ENCODE results near the gene ADAMTSL3. TPM values are rescaled to one million over a fixed set of nuclear protein-coding genes. Genes with fewer than 3 reads are reported as not detected.

The ADAMTSL3 gene
- total RNA-seq, 4 donors from 2014 or later = 16.6 to 30.0 (median 21.8) TPM

DNA sequence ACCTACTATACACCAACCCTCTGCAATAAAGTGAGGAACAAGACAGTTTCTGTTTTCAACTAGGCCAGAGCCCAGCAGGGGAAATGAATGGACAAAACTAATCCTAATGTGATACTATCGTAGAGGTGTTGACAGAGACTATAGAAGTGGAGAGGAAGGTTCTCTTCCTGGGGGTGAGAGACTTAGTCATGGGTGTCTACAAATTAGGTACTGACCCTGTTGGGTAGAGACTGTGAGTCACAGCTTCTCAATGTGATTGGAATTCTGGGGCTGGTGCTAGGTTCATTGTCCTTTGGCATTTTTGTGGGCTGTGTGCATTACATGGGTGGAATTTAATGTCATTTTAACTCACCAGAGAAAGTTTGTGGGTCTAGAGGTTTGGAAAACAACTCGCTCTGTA, 79.3 kb downstream of the ADAMTSL3 start:
- WGBS = 85% methylated on average over 2 of the region's 2 CpGs
- Histone ChIP-seq H3K36me3 (no peaks in the 10 kb centered on the region), H3K27ac (replicated peaks in 1 of 4) (no peak overlapping the region), H3K9me3 (no peaks in the 10 kb centered on the region), H3K4me3 (no peak overlapping the region), H3K4me1 (no peaks in the 10 kb centered on the region), H3K27me3 (no peaks in the 10 kb centered on the region)
- intact Hi-C loops (cut with DNase I) = no loop called here
- DNase-seq (ENCODE audit: extremely low spot score) = no peak
- TF ChIP-seq EP300 (IDR thresholded peaks at IDR 0.05) = no peak
- TF ChIP-seq, protein P1, sequence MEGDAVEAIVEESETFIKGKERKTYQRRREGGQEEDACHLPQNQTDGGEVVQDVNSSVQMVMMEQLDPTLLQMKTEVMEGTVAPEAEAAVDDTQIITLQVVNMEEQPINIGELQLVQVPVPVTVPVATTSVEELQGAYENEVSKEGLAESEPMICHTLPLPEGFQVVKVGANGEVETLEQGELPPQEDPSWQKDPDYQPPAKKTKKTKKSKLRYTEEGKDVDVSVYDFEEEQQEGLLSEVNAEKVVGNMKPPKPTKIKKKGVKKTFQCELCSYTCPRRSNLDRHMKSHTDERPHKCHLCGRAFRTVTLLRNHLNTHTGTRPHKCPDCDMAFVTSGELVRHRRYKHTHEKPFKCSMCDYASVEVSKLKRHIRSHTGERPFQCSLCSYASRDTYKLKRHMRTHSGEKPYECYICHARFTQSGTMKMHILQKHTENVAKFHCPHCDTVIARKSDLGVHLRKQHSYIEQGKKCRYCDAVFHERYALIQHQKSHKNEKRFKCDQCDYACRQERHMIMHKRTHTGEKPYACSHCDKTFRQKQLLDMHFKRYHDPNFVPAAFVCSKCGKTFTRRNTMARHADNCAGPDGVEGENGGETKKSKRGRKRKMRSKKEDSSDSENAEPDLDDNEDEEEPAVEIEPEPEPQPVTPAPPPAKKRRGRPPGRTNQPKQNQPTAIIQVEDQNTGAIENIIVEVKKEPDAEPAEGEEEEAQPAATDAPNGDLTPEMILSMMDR (IDR thresholded peaks at IDR 0.05) = no peak
- TF ChIP-seq POLR2AphosphoS5 (IDR thresholded peaks at IDR 0.05) = no peak
- TF ChIP-seq POLR2A (IDR thresholded peaks at IDR 0.05; ENCODE audit: low read depth) = no peak

DNA sequence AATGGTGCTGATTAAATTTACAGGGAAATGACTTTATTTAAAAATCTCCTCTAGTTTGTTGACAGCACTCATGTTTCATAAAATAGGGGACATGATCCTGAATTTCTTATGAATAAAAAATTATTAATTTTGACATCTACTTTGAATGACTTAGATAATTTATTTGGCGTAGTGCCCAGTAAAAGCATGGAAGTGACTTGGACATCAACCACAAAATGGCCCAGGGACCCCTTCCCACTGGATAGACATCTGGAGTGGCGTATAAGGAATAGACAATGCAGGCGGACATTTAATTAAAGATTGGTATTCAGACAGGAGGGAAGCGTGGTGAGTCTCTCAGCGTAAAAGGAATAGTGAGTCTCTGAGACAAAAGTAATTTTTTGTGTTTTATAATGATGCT, 79.8 kb downstream of the ADAMTSL3 start:
- DNase-seq (ENCODE audit: extremely low spot score) = no peak
- intact Hi-C loops (cut with DNase I) = no loop called here
- Histone ChIP-seq H3K4me3 (no peak overlapping the region), H3K4me1 (no peaks in the 10 kb centered on the region), H3K27me3 (no peaks in the 10 kb centered on the region), H3K36me3 (no peaks in the 10 kb centered on the region), H3K27ac (replicated peaks in 1 of 4) (no peak overlapping the region), H3K9me3 (no peaks in the 10 kb centered on the region)
- TF ChIP-seq EP300 (IDR thresholded peaks at IDR 0.05) (no peak), POLR2A (IDR thresholded peaks at IDR 0.05; ENCODE audit: low read depth) (no peak), POLR2AphosphoS5 (IDR thresholded peaks at IDR 0.05) (no peak)
- TF ChIP-seq, protein P1 (IDR thresholded peaks at IDR 0.05) = no peak
- WGBS = 92% methylated on average over 5 of the region's 5 CpGs

DNA sequence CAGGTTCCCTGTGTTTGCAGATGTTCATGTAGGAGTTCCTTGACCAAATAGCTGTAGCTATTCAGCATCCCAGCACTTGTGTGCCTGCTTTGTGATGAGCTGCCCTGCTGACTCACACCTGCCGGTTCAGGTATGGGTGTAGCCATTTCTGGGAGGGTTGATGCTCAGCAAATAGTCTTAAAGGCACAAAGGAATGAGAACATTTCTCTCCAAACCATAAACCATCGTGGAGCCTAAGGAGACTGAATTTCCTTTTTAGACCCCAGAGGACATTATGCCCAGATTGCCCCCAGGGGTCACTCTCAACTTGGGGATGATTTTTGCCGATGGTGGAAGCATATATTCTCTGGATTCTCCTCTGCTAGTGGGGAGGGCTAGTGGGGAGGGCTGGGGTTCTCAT, 80.6 kb downstream of the ADAMTSL3 start:
- TF ChIP-seq, protein P1 (IDR thresholded peaks at IDR 0.05) = peak in 1 of 3 experiments; percentile 18
- TF ChIP-seq POLR2A (IDR thresholded peaks at IDR 0.05; ENCODE audit: low read depth) = no peak
- intact Hi-C loops (cut with DNase I) = no loop called here
- Histone ChIP-seq H3K4me3 (no peak overlapping the region), H3K9me3 (no peaks in the 10 kb centered on the region), H3K4me1 (no peaks in the 10 kb centered on the region), H3K27ac (replicated peaks in 1 of 4) (no peak overlapping the region), H3K36me3 (no peaks in the 10 kb centered on the region), H3K27me3 (no peaks in the 10 kb centered on the region)
- WGBS = 70% methylated on average over 3 of the region's 3 CpGs
- DNase-seq (ENCODE audit: extremely low spot score) = no peak

DNA sequence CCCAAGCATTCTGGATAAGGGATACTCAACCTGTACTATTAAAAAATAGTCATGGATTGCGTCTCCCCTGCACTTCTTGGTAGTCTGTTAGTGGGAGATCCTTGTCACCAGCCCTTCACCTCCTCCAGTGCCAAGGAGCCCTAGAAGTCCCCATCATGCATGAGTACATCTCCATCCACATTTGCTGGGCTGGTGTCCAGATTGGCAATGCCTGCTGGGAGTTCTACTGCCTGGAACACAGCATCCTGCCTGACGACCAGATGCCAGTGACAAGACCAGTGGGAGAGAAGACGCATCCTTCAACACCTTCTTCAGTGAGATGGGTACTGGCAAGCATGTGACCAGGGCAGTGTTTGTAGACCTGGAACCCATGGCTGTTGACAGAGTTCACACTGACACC, 85.7 kb downstream of the ADAMTSL3 start:
- Histone ChIP-seq H3K27me3 (no peaks in the 10 kb centered on the region), H3K27ac (replicated peaks in 1 of 4) (no peak overlapping the region), H3K36me3 (no peaks in the 10 kb centered on the region), H3K4me3 (no peak overlapping the region), H3K4me1 (no peaks in the 10 kb centered on the region), H3K9me3 (no peaks in the 10 kb centered on the region)
- intact Hi-C loops (cut with DNase I) = loop anchor here (10.0 kb wide), 2 partner anchors 85 to 285 kb away; partner anchors contain the start of gene ADAMTSL3
- WGBS = 64% methylated on average over 3 of the region's 3 CpGs
- TF ChIP-seq POLR2AphosphoS5 (IDR thresholded peaks at IDR 0.05) = no peak
- no peak for TF ChIP-seq EP300 (IDR thresholded peaks at IDR 0.05)
- TF ChIP-seq, protein P1 (IDR thresholded peaks at IDR 0.05) = no peak
- TF ChIP-seq POLR2A (IDR thresholded peaks at IDR 0.05; ENCODE audit: low read depth) = no peak
- no peak for DNase-seq (ENCODE audit: extremely low spot score)

DNA sequence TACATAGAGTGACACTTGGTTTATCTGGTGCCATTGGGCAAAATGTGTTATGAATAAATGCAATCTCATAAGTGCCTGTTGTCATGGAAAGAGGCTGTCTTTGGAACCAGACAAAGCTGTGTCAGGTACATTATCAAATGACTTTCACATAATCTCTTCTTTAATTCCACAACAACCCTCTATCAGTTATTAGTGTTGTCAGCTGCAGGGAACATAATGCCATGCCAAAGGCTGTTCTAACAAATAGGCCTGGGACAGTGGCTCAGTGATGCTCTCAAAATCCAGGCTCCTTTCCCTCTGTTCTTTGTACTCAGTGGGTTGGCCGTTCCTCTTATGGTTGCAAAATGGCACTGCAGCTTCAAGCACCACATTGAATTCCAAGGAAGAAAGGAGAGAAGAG, 91.8 kb downstream of the ADAMTSL3 start:
- Histone ChIP-seq H3K27me3 (no peaks in the 10 kb centered on the region), H3K27ac (replicated peaks in 1 of 4) (no peak overlapping the region), H3K9me3 (no peaks in the 10 kb centered on the region), H3K4me3 (no peak overlapping the region), H3K36me3 (peaks cover 0 to 5% (median 0%) of the 10 kb centered on the region in 4 donors), H3K4me1 (peaks cover 11 to 20% (median 18%) of the 10 kb centered on the region in 4 donors)
- TF ChIP-seq POLR2AphosphoS5 (IDR thresholded peaks at IDR 0.05) (no peak), EP300 (IDR thresholded peaks at IDR 0.05) (no peak), POLR2A (IDR thresholded peaks at IDR 0.05; ENCODE audit: low read depth) (no peak)
- intact Hi-C loops (cut with DNase I) = loop anchor here (5.0 to 10.0 kb wide), 4 partner anchors 91 to 298 kb away; partner anchors contain the start of genes ADAMTSL3 and SH3GL3
- 92% methylated on average over 1 of the region's 1 CpG for WGBS
- no peak for DNase-seq (ENCODE audit: extremely low spot score)

Data from esophagus muscularis mucosa (tissue), 4 donors.